Measurements from ENCODE around the gene RXRA. TPM values are rescaled to one million over a fixed set of nuclear protein-coding genes. Genes with fewer than 3 reads are reported as not detected.

The RXRA gene
- total and polyA plus RNA-seq, 9 donors = 19.0 to 44.4 (median 32.0) TPM

DNA sequence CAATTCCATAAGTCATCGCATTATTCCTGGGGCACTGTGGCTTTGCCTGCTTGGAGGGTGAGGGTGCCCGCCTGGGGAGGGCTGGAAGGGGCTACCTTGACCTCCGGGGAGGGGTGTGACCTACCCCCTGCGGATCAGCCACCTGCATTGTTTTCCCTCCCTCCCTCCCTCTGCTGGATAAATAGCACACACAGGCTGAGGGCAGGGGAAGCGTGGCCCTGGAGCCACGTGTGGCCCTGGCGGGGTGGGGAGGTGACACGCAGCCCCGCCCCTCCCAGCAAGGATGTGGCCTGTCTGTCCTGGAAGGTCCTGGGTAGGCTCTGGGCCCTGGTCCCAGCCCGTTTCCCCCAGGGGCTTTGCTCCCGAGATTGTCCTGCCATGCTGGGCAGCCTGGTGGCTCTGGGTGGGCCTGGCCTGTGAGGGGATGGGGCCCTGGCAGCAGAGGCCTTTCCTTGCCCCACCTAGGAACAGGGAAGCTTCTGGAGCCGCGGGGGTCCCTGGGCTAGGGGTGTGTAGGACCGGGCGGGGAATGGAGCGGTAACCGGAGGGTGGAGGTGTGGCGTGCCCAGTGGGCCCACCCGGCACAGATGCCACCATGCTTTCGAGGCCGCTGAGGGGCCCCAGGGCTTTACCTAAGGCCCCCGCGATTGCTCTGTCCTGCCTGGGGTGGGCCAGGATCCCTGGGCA, 33.4 kb downstream of the RXRA start:
- Histone ChIP-seq H3K27me3 (ENCODE audit: control insufficient read depth, insufficient read depth, low read length) (no peaks in the 10 kb centered on the region), H3K9me3 (replicated peaks; ENCODE audit: control insufficient read depth, low read depth, low read length) (no peaks in the 10 kb centered on the region), H3K4me3 (ENCODE audit: low read length) (no peak overlapping the region), H3K36me3 (ENCODE audit: control insufficient read depth, insufficient read depth, low read length) (no peaks in the 10 kb centered on the region), H3K4me1 (ENCODE audit: control insufficient read depth, insufficient read depth, low read length) (peaks cover 47% of the 10 kb centered on the region), H3K27ac (ENCODE audit: low read length) (no peak overlapping the region)
- WGBS (ENCODE audit: insufficient coverage) = 84% methylated on average over 16 of the region's 23 CpGs
- DNase-seq = no peak

DNA sequence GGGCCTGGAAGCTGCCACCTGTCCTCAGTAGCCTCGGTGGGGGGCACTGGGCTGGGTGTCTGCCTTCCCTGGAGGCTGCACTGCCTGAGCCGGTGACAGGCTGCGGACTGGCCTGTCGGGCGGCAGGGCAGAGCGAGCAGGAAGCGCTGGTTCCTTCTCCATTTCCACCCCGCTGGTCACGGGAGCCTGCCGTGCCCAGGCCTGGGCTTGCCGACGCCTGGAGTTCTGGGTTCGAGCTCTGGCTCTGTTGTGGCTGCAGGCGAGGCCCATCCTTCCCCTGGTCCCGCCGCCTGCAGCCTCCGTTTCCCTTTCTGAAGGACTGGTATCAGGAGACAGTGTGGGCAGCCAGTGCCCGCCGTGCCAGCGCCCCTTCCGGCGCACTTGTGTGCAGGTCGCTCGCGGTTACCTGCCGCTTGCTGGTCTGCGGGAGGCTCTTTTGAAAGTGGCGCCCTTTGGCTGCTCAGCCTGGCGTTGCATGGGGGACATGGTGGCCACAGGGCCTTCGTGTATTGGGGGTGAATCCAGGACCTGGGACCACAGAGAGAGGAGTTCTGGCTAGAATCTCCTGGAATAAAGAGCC, 34.0 kb downstream of the RXRA start:
- DNase-seq = no peak
- H3K27ac ChIP-seq (ENCODE audit: low read length) = no peak overlapping the region
- no peak overlapping the region for H3K4me3 ChIP-seq (ENCODE audit: low read length)
- no peaks in the 10 kb centered on the region for H3K36me3 ChIP-seq (ENCODE audit: control insufficient read depth, insufficient read depth, low read length)
- no peaks in the 10 kb centered on the region for H3K27me3 ChIP-seq (ENCODE audit: control insufficient read depth, insufficient read depth, low read length)
- H3K4me1 ChIP-seq (ENCODE audit: control insufficient read depth, insufficient read depth, low read length) = peaks cover 50% of the 10 kb centered on the region
- 85% methylated on average over 27 of the region's 30 CpGs for WGBS (ENCODE audit: insufficient coverage)
- no peaks in the 10 kb centered on the region for H3K9me3 ChIP-seq (replicated peaks; ENCODE audit: control insufficient read depth, low read depth, low read length)

DNA sequence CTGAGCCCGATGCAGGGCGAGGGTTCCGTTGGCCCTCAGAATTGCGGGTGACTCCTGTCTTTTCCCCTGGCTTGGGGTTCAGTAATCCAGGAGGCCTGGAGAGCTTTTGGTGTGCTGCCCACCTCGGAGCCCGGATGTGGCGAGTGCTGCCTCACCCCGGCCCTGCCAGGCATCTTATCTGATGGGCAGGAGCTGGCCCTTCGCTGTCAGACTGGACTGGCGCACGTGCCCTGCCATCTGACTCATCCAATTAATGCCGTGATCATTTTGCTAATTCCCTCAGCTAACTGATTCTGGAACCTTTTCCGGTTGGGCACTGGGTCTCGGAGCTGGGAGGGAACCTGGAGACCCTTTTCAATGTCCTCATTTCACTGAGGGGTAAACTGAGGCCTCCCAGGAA, 34.6 kb downstream of the RXRA start:
- no peak overlapping the region for H3K4me3 ChIP-seq (ENCODE audit: low read length)
- peaks cover 57% of the 10 kb centered on the region for H3K4me1 ChIP-seq (ENCODE audit: control insufficient read depth, insufficient read depth, low read length)
- DNase-seq = no peak
- H3K36me3 ChIP-seq (ENCODE audit: control insufficient read depth, insufficient read depth, low read length) = no peaks in the 10 kb centered on the region
- 89% methylated on average over 13 of the region's 14 CpGs for WGBS (ENCODE audit: insufficient coverage)
- no peak overlapping the region for H3K27ac ChIP-seq (ENCODE audit: low read length)
- H3K9me3 ChIP-seq (replicated peaks; ENCODE audit: control insufficient read depth, low read depth, low read length) = no peaks in the 10 kb centered on the region
- H3K27me3 ChIP-seq (ENCODE audit: control insufficient read depth, insufficient read depth, low read length) = no peaks in the 10 kb centered on the region

DNA sequence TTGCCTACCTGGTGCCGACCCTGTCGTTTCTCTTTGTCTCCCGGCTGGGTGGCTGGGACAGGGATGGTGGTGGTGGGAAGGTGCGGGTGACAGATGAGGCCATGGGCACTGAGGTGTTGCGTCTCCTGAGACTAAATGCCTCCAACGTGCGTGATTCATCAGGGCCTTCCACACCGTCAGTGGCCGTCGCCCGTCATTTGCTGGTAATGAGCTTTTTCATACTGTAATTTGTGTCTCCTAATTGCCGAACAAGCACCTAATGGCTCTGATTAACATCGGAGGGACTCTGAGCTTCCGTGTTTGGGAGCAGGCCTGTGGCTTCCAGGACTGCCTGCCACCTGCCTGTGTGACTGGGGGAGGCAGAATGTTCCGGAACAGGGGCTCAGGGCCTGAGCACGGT, 35.2 kb downstream of the RXRA start:
- no peak for DNase-seq
- Histone ChIP-seq H3K27me3 (ENCODE audit: control insufficient read depth, insufficient read depth, low read length) (no peaks in the 10 kb centered on the region), H3K9me3 (replicated peaks; ENCODE audit: control insufficient read depth, low read depth, low read length) (no peaks in the 10 kb centered on the region), H3K36me3 (ENCODE audit: control insufficient read depth, insufficient read depth, low read length) (no peaks in the 10 kb centered on the region), H3K4me1 (ENCODE audit: control insufficient read depth, insufficient read depth, low read length) (peaks cover 62% of the 10 kb centered on the region), H3K4me3 (ENCODE audit: low read length) (no peak overlapping the region), H3K27ac (ENCODE audit: low read length) (no peak overlapping the region)
- WGBS (ENCODE audit: insufficient coverage) = 80% methylated on average over 16 of the region's 16 CpGs

DNA sequence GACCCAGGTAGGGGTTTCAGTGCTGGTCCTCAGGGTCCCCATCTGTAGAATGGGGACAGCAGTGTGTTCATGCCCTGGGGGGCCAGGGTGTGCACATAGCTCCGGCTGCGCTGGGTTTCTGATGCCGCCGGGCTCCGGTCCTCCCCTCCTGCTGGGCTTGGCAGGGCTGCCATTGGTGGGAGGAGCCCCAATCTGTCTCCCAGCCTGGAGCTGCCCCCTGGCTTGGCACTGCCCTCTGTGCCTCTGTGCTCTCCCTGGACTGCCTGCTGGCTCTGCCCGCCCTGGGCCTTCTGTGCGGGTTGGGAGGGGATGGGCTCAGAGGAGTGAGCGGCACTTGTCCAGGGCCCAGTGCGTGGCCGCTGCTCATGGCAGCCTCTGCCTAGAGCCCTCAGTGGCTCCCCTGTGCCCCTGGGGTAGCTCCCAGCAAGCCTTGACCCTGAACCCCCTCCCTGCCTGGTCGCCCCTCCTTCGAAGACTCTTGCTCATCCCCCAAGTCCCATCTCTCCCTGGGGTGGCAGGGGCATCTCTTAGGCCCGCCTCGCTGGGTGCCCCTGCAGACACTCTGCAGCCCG, 35.7 kb downstream of the RXRA start:
- Histone ChIP-seq H3K4me3 (ENCODE audit: low read length) (no peak overlapping the region), H3K27ac (ENCODE audit: low read length) (no peak overlapping the region), H3K4me1 (ENCODE audit: control insufficient read depth, insufficient read depth, low read length) (peaks cover 67% of the 10 kb centered on the region), H3K36me3 (ENCODE audit: control insufficient read depth, insufficient read depth, low read length) (no peaks in the 10 kb centered on the region), H3K27me3 (ENCODE audit: control insufficient read depth, insufficient read depth, low read length) (no peaks in the 10 kb centered on the region), H3K9me3 (replicated peaks; ENCODE audit: control insufficient read depth, low read depth, low read length) (no peaks in the 10 kb centered on the region)
- no peak for DNase-seq
- WGBS (ENCODE audit: insufficient coverage) = 86% methylated on average over 15 of the region's 15 CpGs

DNA sequence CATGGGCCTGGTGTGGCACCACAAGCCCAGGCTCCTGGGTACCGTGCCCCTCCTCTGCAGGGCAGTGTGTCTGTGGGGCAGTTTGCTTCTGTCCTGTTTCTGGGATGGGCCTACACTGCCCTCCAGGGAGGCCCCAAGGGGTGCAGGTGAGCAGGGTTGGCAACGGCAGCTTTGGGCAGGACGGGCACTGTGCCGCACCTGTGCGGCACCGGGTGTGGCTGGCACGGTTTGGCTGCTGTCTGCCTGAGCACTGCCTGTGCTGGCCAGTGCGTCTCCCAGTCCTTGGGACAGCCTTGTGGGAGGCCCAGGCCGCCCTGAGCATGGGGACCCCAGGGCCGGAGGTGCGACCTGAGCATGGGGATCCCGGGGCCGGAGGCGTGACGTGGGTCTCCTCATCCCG, 37.2 kb downstream of the RXRA start:
- no peak for DNase-seq
- H3K4me1 ChIP-seq (ENCODE audit: control insufficient read depth, insufficient read depth, low read length) = peaks cover 71% of the 10 kb centered on the region
- WGBS (ENCODE audit: insufficient coverage) = 89% methylated on average over 10 of the region's 16 CpGs
- no peaks in the 10 kb centered on the region for H3K36me3 ChIP-seq (ENCODE audit: control insufficient read depth, insufficient read depth, low read length)
- no peak overlapping the region for H3K4me3 ChIP-seq (ENCODE audit: low read length)
- H3K27me3 ChIP-seq (ENCODE audit: control insufficient read depth, insufficient read depth, low read length) = no peaks in the 10 kb centered on the region
- H3K27ac ChIP-seq (ENCODE audit: low read length) = no peak overlapping the region
- no peaks in the 10 kb centered on the region for H3K9me3 ChIP-seq (replicated peaks; ENCODE audit: control insufficient read depth, low read depth, low read length)

DNA sequence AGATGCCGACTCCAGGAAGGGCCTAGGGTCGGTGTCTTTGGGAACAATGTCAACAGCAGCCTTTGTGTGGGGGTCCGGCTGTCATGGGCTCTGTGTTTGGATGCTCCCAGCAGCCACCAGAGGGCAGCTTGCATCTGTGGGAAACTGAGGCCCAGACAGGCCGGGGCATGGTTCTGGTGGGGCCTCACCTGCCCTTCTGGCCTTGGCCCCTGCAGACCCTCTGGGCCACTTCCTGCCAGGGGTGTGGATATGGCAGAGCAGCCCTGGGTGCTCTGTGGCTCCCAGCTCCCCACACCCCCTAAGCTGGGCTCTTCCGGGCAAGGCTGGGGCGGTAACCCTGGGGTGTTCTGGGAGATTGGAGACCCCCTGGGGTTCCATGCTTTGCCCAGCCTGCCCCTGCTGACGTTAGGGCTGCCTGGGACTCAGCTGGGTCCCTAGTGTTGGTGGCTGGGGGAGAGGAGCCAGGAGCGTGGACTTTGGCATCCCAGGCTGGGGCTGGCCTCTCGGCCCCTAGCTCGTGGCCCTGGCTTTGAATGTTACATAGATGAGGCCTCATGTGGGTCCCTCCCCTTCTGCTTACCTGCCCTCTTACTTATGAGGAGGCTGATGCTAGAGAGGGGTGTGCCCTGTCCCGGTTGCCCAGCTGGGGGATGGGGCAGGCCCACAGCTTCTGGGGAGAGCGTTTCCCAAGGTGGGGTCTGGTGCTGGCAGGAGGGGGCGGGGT, 38.3 kb downstream of the RXRA start:
- Histone ChIP-seq H3K27ac (ENCODE audit: low read length) (no peak overlapping the region), H3K9me3 (replicated peaks; ENCODE audit: control insufficient read depth, low read depth, low read length) (no peaks in the 10 kb centered on the region), H3K27me3 (ENCODE audit: control insufficient read depth, insufficient read depth, low read length) (no peaks in the 10 kb centered on the region), H3K36me3 (ENCODE audit: control insufficient read depth, insufficient read depth, low read length) (no peaks in the 10 kb centered on the region), H3K4me3 (ENCODE audit: low read length) (no peak overlapping the region), H3K4me1 (ENCODE audit: control insufficient read depth, insufficient read depth, low read length) (peaks cover 68% of the 10 kb centered on the region)
- no peak for DNase-seq
- 81% methylated on average over 9 of the region's 13 CpGs for WGBS (ENCODE audit: insufficient coverage)

DNA sequence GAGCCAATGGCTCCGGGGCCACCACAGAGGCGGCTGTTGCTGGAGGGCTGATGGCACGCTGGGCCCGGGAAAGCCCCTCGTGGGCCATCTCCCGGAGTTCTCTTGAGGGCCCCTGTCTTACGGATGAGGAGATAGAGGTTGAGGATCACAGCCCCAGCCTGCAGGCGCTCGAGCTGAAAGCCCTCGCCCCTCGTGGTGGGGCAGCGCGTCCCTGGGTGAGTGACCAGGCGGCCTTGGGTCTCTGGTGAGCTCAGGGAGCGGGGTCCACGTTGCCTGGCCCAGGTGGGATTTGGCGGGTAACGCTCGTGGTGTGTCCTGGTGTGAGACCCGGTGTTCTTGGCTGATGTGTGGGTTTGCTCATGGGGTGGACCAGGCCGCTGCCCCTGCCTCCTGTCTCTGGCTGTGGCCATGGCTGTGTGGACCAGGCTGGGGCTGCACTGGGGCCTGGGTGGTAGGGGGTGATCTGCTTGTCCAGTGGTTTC, 38.9 kb downstream of the RXRA start:
- Histone ChIP-seq H3K36me3 (ENCODE audit: control insufficient read depth, insufficient read depth, low read length) (no peaks in the 10 kb centered on the region), H3K9me3 (replicated peaks; ENCODE audit: control insufficient read depth, low read depth, low read length) (no peaks in the 10 kb centered on the region), H3K4me1 (ENCODE audit: control insufficient read depth, insufficient read depth, low read length) (peaks cover 69% of the 10 kb centered on the region), H3K27ac (ENCODE audit: low read length) (peak overlapping the region; percentile 88), H3K27me3 (ENCODE audit: control insufficient read depth, insufficient read depth, low read length) (no peaks in the 10 kb centered on the region), H3K4me3 (ENCODE audit: low read length) (no peak overlapping the region)
- 76% methylated on average over 18 of the region's 21 CpGs for WGBS (ENCODE audit: insufficient coverage)
- DNase-seq = no peak

DNA sequence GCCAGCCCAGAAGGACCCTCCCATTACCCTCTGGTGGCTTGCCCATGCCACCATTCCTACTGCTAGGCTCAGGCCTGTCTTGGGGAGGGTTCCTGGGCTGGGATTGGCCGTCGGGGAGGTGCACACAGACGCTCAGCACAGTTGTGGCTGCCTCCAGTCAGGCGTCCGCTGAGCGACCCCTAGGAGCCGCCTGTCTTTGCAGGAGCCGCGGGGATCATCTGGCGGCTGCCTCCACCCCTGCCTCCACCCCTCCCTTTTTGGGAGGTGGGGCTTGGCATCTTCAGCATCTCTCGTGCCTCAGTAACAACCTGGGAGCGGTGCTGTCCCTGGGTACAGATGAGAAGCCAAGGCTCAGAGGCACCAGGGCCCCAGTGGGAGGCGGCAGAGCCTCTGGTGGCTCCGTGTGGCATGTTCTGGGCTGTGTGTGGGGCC, 39.6 kb downstream of the RXRA start:
- no peaks in the 10 kb centered on the region for H3K27me3 ChIP-seq (ENCODE audit: control insufficient read depth, insufficient read depth, low read length)
- peak overlapping the region; percentile 88 for H3K27ac ChIP-seq (ENCODE audit: low read length)
- 5% methylated on average over 6 of the region's 14 CpGs for WGBS (ENCODE audit: insufficient coverage)
- peaks cover 71% of the 10 kb centered on the region for H3K4me1 ChIP-seq (ENCODE audit: control insufficient read depth, insufficient read depth, low read length)
- no peak overlapping the region for H3K4me3 ChIP-seq (ENCODE audit: low read length)
- H3K9me3 ChIP-seq (replicated peaks; ENCODE audit: control insufficient read depth, low read depth, low read length) = no peaks in the 10 kb centered on the region
- no peaks in the 10 kb centered on the region for H3K36me3 ChIP-seq (ENCODE audit: control insufficient read depth, insufficient read depth, low read length)
- peak; percentile 96 for DNase-seq
